ENCODE results near the gene HOXA9.

The HOXA9 gene

GRCh38 chr7:27117887-27118491, 47.3 kb downstream of the HOXA9 start:
- Mint-ChIP-seq H3K36me3 (no peaks in the 10 kb centered on the region), H3K27me3 (peaks cover 4% of the 10 kb centered on the region), H3K27ac (no peak overlapping the region), H3K4me3 (no peak overlapping the region), H3K4me1 (no peaks in the 10 kb centered on the region), H3K9me3 (no peaks in the 10 kb centered on the region)

GRCh38 chr7:27116962-27117886, 48.1 kb downstream of the HOXA9 start:
- Mint-ChIP-seq H3K27ac (no peak overlapping the region), H3K36me3 (no peaks in the 10 kb centered on the region), H3K9me3 (no peaks in the 10 kb centered on the region), H3K4me1 (no peaks in the 10 kb centered on the region), H3K4me3 (no peak overlapping the region), H3K27me3 (peaks cover 4% of the 10 kb centered on the region)

GRCh38 chr7:27116031-27116961, 49.0 kb downstream of the HOXA9 start:
- Mint-ChIP-seq H3K9me3 (no peaks in the 10 kb centered on the region), H3K27me3 (peaks cover 4% of the 10 kb centered on the region), H3K36me3 (no peaks in the 10 kb centered on the region), H3K4me1 (no peaks in the 10 kb centered on the region), H3K27ac (no peak overlapping the region), H3K4me3 (no peak overlapping the region)

GRCh38 chr7:27115221-27116026, 49.9 kb downstream of the HOXA9 start:
- no peak overlapping the region for H3K27ac Mint-ChIP-seq

GRCh38 chr7:27114881-27115220, 50.5 kb downstream of the HOXA9 start:
- no peaks in the 10 kb centered on the region for H3K36me3 Mint-ChIP-seq
- no peaks in the 10 kb centered on the region for H3K4me1 Mint-ChIP-seq
- peaks cover 5% of the 10 kb centered on the region for H3K27me3 Mint-ChIP-seq
- H3K9me3 Mint-ChIP-seq, result no peaks in the 10 kb centered on the region
- H3K27ac Mint-ChIP-seq, result no peak overlapping the region
- no peak overlapping the region for H3K4me3 Mint-ChIP-seq

More at GRCh38 chr7:27115221-27116026, 49.9 kb downstream of the HOXA9 start:
- no peak overlapping the region for H3K4me3 Mint-ChIP-seq
- H3K9me3 Mint-ChIP-seq, result no peaks in the 10 kb centered on the region
- no peaks in the 10 kb centered on the region for H3K4me1 Mint-ChIP-seq
- H3K27me3 Mint-ChIP-seq, result peaks cover 4% of the 10 kb centered on the region
- no peaks in the 10 kb centered on the region for H3K36me3 Mint-ChIP-seq

- Mint-ChIP-seq H3K4me1 (no peaks in the 10 kb centered on the region), H3K4me3 (no peak overlapping the region), H3K27ac (no peak overlapping the region), H3K9me3 (no peaks in the 10 kb centered on the region), H3K27me3 (peaks cover 5% of the 10 kb centered on the region), H3K36me3 (no peaks in the 10 kb centered on the region)
Observed at GRCh38 chr7:27113991-27114769, 51.2 kb downstream of the HOXA9 start.

- Mint-ChIP-seq H3K4me1 (no peaks in the 10 kb centered on the region), H3K9me3 (no peaks in the 10 kb centered on the region), H3K36me3 (no peaks in the 10 kb centered on the region), H3K4me3 (no peak overlapping the region), H3K27me3 (peaks cover 3% of the 10 kb centered on the region), H3K27ac (no peak overlapping the region)
Observed at GRCh38 chr7:27112955-27113949, 52.1 kb downstream of the HOXA9 start.

Data from activated naive CD4-positive, alpha-beta T cell treated with anti-CD3 and anti-CD28 coated beads, Interleukin-2, amount 50 U/mL, for 24 hours (primary cell).